NCI-H187 treated with DMSO at 0.1 percent for 48 hours (cell line): ENCODE results near the gene MAP3K15.

Experiments used
- DNase-seq: peaks from one replicate; lab custom pipeline; 2025; lab: John Stamatoyannopoulos, UW

MAP3K15 gene

GRCh38 chrX:19389227-19389845 is 126.0 kb downstream of the MAP3K15 start:
- no peak for DNase-seq

- DNase-seq, result no peak
Observed at GRCh38 chrX:19388741-19389140, 126.6 kb downstream of the MAP3K15 start.

- DNase-seq, result peak; percentile 38
Observed at GRCh38 chrX:19388064-19388679, 127.1 kb downstream of the MAP3K15 start.

GRCh38 chrX:19386679-19387078 is 128.6 kb downstream of the MAP3K15 start:
- no peak for DNase-seq

GRCh38 chrX:19382555-19383145 is 132.7 kb downstream of the MAP3K15 start:
- DNase-seq, result no peak

GRCh38 chrX:19381326-19381725 is 134.0 kb downstream of the MAP3K15 start:
- DNase-seq, result no peak

GRCh38 chrX:19377799-19378198 is 137.5 kb downstream of the MAP3K15 start:
- DNase-seq, result no peak

GRCh38 chrX:19375546-19375945 is 139.8 kb downstream of the MAP3K15 start:
- no peak for DNase-seq

- DNase-seq, result no peak
Observed at GRCh38 chrX:19373351-19373891, 141.9 kb downstream of the MAP3K15 start.

- DNase-seq, result no peak
Observed at GRCh38 chrX:19372547-19373331, 142.6 kb downstream of the MAP3K15 start.

GRCh38 chrX:19372170-19372546 is 143.2 kb downstream of the MAP3K15 start:
- DNase-seq, result no peak

- no peak for DNase-seq
Observed at GRCh38 chrX:19370061-19370460, 145.2 kb downstream of the MAP3K15 start.

GRCh38 chrX:19368576-19368975 is 146.7 kb downstream of the MAP3K15 start:
- DNase-seq, result no peak

- DNase-seq, result no peak
Observed at GRCh38 chrX:19361701-19362100, 153.6 kb downstream of the MAP3K15 start.

- no peak for DNase-seq
Observed at GRCh38 chrX:19360903-19361302, 154.4 kb downstream of the MAP3K15 start.

- no peak for DNase-seq
Observed at GRCh38 chrX:19358521-19358920, 156.8 kb downstream of the MAP3K15 start.

GRCh38 chrX:19354625-19355024 is 160.7 kb downstream of the MAP3K15 start:
- no peak for DNase-seq

- no peak for DNase-seq
Observed at GRCh38 chrX:19350941-19351384, 164.3 kb downstream of the MAP3K15 start.

GRCh38 chrX:19349264-19349663 is 166.0 kb downstream of the MAP3K15 start:
- no peak for DNase-seq

GRCh38 chrX:19347916-19348315 is 167.4 kb downstream of the MAP3K15 start:
- DNase-seq, result no peak

- no peak for DNase-seq
Observed at GRCh38 chrX:19344661-19345060, 170.6 kb downstream of the MAP3K15 start.
